HG03039 (cell line): ENCODE measurements around the gene HNF1B.
"Not testable (repeated sequence)": the region's sequence is repeated elsewhere in the genome, so short reads cannot be mapped to it uniquely, and the experiment has no call there.

Experiments used
- ATAC-seq: cut with Tn5 transposase; IDR thresholded peaks from one replicate; pipeline ENCODE4 v1.9.1; 2021; ENCODE audit warnings: mild to moderate bottlenecking, moderate library complexity; ENCODE audit not compliant: unreplicated experiment

The HNF1B gene

GRCh38 chr17:37744961-37745800 lies at the start of gene HNF1B:
TSS of gene HNF1B (minus strand) at chr17:37745059. CDS start at chr17:37744884, 175 bp downstream.
- no peak for ATAC-seq

- no peak for ATAC-seq
Observed at GRCh38 chr17:37792787-37793186, 47.9 kb upstream of the HNF1B start.

GRCh38 chr17:37791447-37792399 lies 46.9 kb upstream of the HNF1B start:
- ATAC-seq = no peak

GRCh38 chr17:37789771-37790541 lies 45.1 kb upstream of the HNF1B start:
- ATAC-seq = no peak

GRCh38 chr17:37789021-37789565 lies 44.2 kb upstream of the HNF1B start:
- no peak for ATAC-seq

- no peak for ATAC-seq
Observed at GRCh38 chr17:37788526-37788925, 43.7 kb upstream of the HNF1B start.

- no peak for ATAC-seq
Observed at GRCh38 chr17:37787055-37787757, 42.3 kb upstream of the HNF1B start.

GRCh38 chr17:37786481-37786880 lies 41.6 kb upstream of the HNF1B start:
- ATAC-seq = no peak

- ATAC-seq = not testable (repeated sequence)
Observed at GRCh38 chr17:37782460-37782859, 37.6 kb upstream of the HNF1B start.

- ATAC-seq = no peak
Observed at GRCh38 chr17:37781451-37781850, 36.6 kb upstream of the HNF1B start.

GRCh38 chr17:37779554-37779953 lies 34.7 kb upstream of the HNF1B start:
- ATAC-seq = no peak

GRCh38 chr17:37774504-37774903 lies 29.6 kb upstream of the HNF1B start:
- no peak for ATAC-seq

GRCh38 chr17:37772982-37773381 lies 28.1 kb upstream of the HNF1B start:
- ATAC-seq = no peak

GRCh38 chr17:37770631-37771518 lies 26.0 kb upstream of the HNF1B start:
- ATAC-seq = no peak

GRCh38 chr17:37769050-37769449 lies 24.2 kb upstream of the HNF1B start:
- ATAC-seq = no peak

GRCh38 chr17:37768438-37768837 lies 23.6 kb upstream of the HNF1B start:
- no peak for ATAC-seq

- no peak for ATAC-seq
Observed at GRCh38 chr17:37766971-37767370, 22.1 kb upstream of the HNF1B start.

GRCh38 chr17:37764383-37764782 lies 19.5 kb upstream of the HNF1B start:
- no peak for ATAC-seq

GRCh38 chr17:37762666-37763065 lies 17.8 kb upstream of the HNF1B start:
- no peak for ATAC-seq
